HCT116 (cell line): ENCODE measurements around the gene PIK3CD. TPM values are rescaled to one million over a fixed set of nuclear protein-coding genes. Genes with fewer than 3 reads are reported as not detected.

Experiments used
- ATAC-seq: fragments of 200-7000 bp; cut with Tn5 transposase; 2 replicates; pipeline ENCODE4 v1.9.1; 2020; ENCODE audit warnings: mild to moderate bottlenecking, moderate library complexity
- BruUV-seq: library from RNA; stranded (reverse); fragments of 400-500 nt; replicated peaks from 2 replicates; lab custom pipeline; 2021; lab: Mats Ljungman, UMichigan
- CTCF ChIA-PET: fragments of 300-600 bp; sonication (Branson Sonifier 250); formaldehyde crosslinking; loops from one replicate; lab custom pipeline; 2021; ENCODE audit warnings: antibody characterized with exemption; lab: Charles Lee
- POLR2A ChIA-PET: fragments of 300-600, 350-600 bp; sonication (Branson Sonifier 250); formaldehyde crosslinking; loops from one replicate; lab custom pipeline; 2021; ENCODE audit warnings: antibody characterized with exemption; lab: Charles Lee
- RAD21 ChIA-PET, 2 experiments: fragments of 300-600 bp; sonication (Branson Sonifier 250); formaldehyde crosslinking; loops; one replicate each; lab custom pipeline; 2023; ENCODE audit warnings: low total read pairs in 2 of 2; ENCODE audit not compliant: uncharacterized antibody in 2 of 2, unreplicated experiment in 2 of 2, low non-redundant PET in 1 of 2; lab: Charles Lee
- DNase-seq: peaks from one replicate; pipeline ENCODE4 v3.0.0-alpha.2; 2010; ENCODE audit warnings: low read depth, low spot score
- H2AFZ ChIP-seq: fragments of 200-600 bp; shearing (Covaris generic), sonication (generic); 2 replicates; pipeline ENCODE4 v1.6.1; 2017; ENCODE audit warnings: low read depth, mixed run types, mixed read lengths, antibody characterized with exemption, low read length; ENCODE audit not compliant: poor library complexity, severe bottlenecking
- H3K27ac ChIP-seq: 2 replicates; pipeline ENCODE4 v1.5.1; 2012; ENCODE audit warnings: low read depth, low read length
- H3K27me3 ChIP-seq: fragments of 200-600 bp; sonication (generic); 2 replicates; pipeline ENCODE4 v1.6.1; 2016; ENCODE audit warnings: mixed run types, low read length, mixed read lengths; ENCODE audit not compliant: insufficient read depth
- H3K36me3 ChIP-seq, 2 experiments: fragments of 200-500 bp in 1 of 2; fragments of 200-600 bp in 1 of 2; sonication (Bioruptor generic) in 1 of 2; sonication (generic) in 1 of 2; 2 replicates each; pipeline versions ENCODE4 v1.5.1 to v1.6.1; 2014 to 2016; ENCODE audit warnings: low read length in 2 of 2, inconsistent platforms in 1 of 2, mixed read lengths in 1 of 2, mixed run types in 1 of 2; ENCODE audit not compliant: insufficient read depth in 2 of 2, control insufficient read depth in 1 of 2
- H3K4me1 ChIP-seq, 2 experiments: fragments of 200-600 bp in 1 of 2; sonication (generic) in 1 of 2; 2 replicates each; pipeline versions ENCODE4 v1.5.1 to v1.6.1; 2012 to 2017; ENCODE audit warnings: low read length in 2 of 2, inconsistent platforms in 1 of 2, mild to moderate bottlenecking in 1 of 2, mixed read lengths in 1 of 2, mixed run types in 1 of 2, moderate library complexity in 1 of 2; ENCODE audit not compliant: insufficient read depth in 2 of 2, control insufficient read depth in 1 of 2
- H3K4me2 ChIP-seq: fragments of 200-600 bp; sonication (generic); 2 replicates; pipeline ENCODE4 v1.6.1; 2017; ENCODE audit warnings: mixed run types, low read length, mixed read lengths
- H3K4me3 ChIP-seq, 2 experiments: fragments of 200-600 bp in 1 of 2; sonication (generic) in 1 of 2; replicated peaks in 1 of 2; 2 replicates each; pipeline ENCODE4 v1.5.1; 2011 to 2016; ENCODE audit warnings: low read length in 2 of 2, control low read depth in 1 of 2, low read depth in 1 of 2, mild to moderate bottlenecking in 1 of 2, mixed read lengths in 1 of 2, mixed run types in 1 of 2
- H3K79me2 ChIP-seq: fragments of 200-600 bp; sonication (generic); 2 replicates; pipeline ENCODE4 v1.6.1; 2017; ENCODE audit warnings: mild to moderate bottlenecking, mixed run types, low read length, moderate library complexity, mixed read lengths; ENCODE audit not compliant: insufficient read depth
- H3K9ac ChIP-seq: fragments of 200-600 bp; sonication (generic); 2 replicates; pipeline ENCODE4 v1.6.1; 2016; ENCODE audit warnings: low read length, mixed read lengths
- H3K9me2 ChIP-seq: fragments of 200-600 bp; sonication (generic), shearing (Covaris generic); 2 replicates; pipeline ENCODE4 v1.6.1; 2017; ENCODE audit warnings: mixed run types, mild to moderate bottlenecking, moderate library complexity; ENCODE audit not compliant: insufficient read depth
- H3K9me3 ChIP-seq, 2 experiments: fragments of 200-500 bp in 1 of 2; fragments of 200-600 bp in 1 of 2; sonication (Bioruptor generic) in 1 of 2; sonication (generic) in 1 of 2; 2 replicates each; pipeline ENCODE4 v1.6.1; 2014 to 2017; ENCODE audit warnings: low read length in 2 of 2, mixed read lengths in 2 of 2, inconsistent platforms in 1 of 2, low read depth in 1 of 2, mild to moderate bottlenecking in 1 of 2, mixed run types in 1 of 2, moderate library complexity in 1 of 2; ENCODE audit not compliant: control insufficient read depth in 1 of 2, insufficient read depth in 1 of 2
- H4K20me1 ChIP-seq: fragments of 200-600 bp; sonication (generic), shearing (Covaris generic); 2 replicates; pipeline ENCODE4 v1.6.1; 2017; ENCODE audit warnings: mixed run types, mild to moderate bottlenecking, moderate library complexity; ENCODE audit not compliant: insufficient read depth
- CBX3 ChIP-seq: IDR thresholded peaks from 2 replicates; pipeline ENCODE4 v1.6.1; 2012; ENCODE audit warnings: low read depth
- CTCF ChIP-seq, 3 experiments: fragments of 200-600 bp in 1 of 3; sonication (generic) in 1 of 3; IDR thresholded peaks in 2 of 3; conservative IDR thresholded peaks in 1 of 3; 2 replicates each; pipeline ENCODE4 v1.5.1; 2012 to 2017; ENCODE audit warnings: low read depth in 2 of 3, low read length in 2 of 3, antibody characterized with exemption in 1 of 3, borderline replicate concordance in 1 of 3, control low read depth in 1 of 3, mild to moderate bottlenecking in 1 of 3, mixed read lengths in 1 of 3, mixed run types in 1 of 3, moderate library complexity in 1 of 3; ENCODE audit not compliant: insufficient read depth in 1 of 3
- EGR1 ChIP-seq: IDR thresholded peaks from 2 replicates; pipeline ENCODE4 v1.6.1; 2012; ENCODE audit warnings: low read depth
- ELF1 ChIP-seq: IDR thresholded peaks from 2 replicates; pipeline ENCODE4 v1.6.1; 2012; ENCODE audit warnings: low read depth, borderline replicate concordance
- EZH2 ChIP-seq: fragments of 200-600 bp; sonication (generic); IDR thresholded peaks from 2 replicates; pipeline ENCODE4 v1.6.1; 2017; ENCODE audit warnings: antibody characterized with exemption, mixed run types
- FOSL1 ChIP-seq: IDR thresholded peaks from 2 replicates; pipeline ENCODE4 v1.6.1; 2012; ENCODE audit warnings: low read depth
- MAX ChIP-seq: IDR thresholded peaks from 2 replicates; pipeline ENCODE4 v1.6.1; 2012
- RAD21 ChIP-seq: IDR thresholded peaks from 2 replicates; pipeline ENCODE4 v1.6.1; 2012; ENCODE audit warnings: low read depth, mild to moderate bottlenecking
- SP1 ChIP-seq: IDR thresholded peaks from 2 replicates; pipeline ENCODE4 v1.6.1; 2012; ENCODE audit warnings: low read depth
- SRF ChIP-seq: IDR thresholded peaks from 2 replicates; pipeline ENCODE4 v1.6.1; 2012; ENCODE audit warnings: low read depth
- TCF7L2 ChIP-seq: IDR thresholded peaks from 2 replicates; pipeline ENCODE4 v1.7.0; 2011; ENCODE audit warnings: borderline replicate concordance, inconsistent platforms; ENCODE audit not compliant: insufficient read depth, insufficient read length; ENCODE audit errors: extremely low read depth
- ZBTB33 ChIP-seq: IDR thresholded peaks from 2 replicates; pipeline ENCODE4 v1.6.1; 2011; ENCODE audit warnings: mild to moderate bottlenecking, low read length, moderate library complexity; ENCODE audit not compliant: insufficient replicate concordance; ENCODE audit errors: extremely low read depth
- ZFX ChIP-seq: fragments of 450-650 bp; IDR thresholded peaks from 2 replicates; pipeline ENCODE4 v1.6.1; 2017
- ZNF274 ChIP-seq: fragments of 200-500 bp; sonication (Bioruptor generic); IDR thresholded peaks from 2 replicates; pipeline ENCODE4 v1.6.1; 2014; ENCODE audit warnings: mild to moderate bottlenecking, low read depth, low read length, inconsistent platforms
- intact Hi-C: fragments of 100-400 bp; cut with micrococcal nuclease; formaldehyde crosslinking; loops from 2 replicates; pipeline ENCODE4 v1.10.0; 2022
- total RNA-seq: library from RNA; stranded (reverse); gene quantifications from one replicate; pipeline ENCODE4 v1.2.1, GENCODE V29; 2021; ENCODE audit not compliant: unreplicated experiment

PIK3CD gene
- total RNA-seq, 1 experiment from 2014 or later = 9.2 TPM

- DNase-seq = no peak
- H3K9me2 ChIP-seq = no peaks in the 10 kb centered on the region
- H3K9me3 ChIP-seq = no peaks in the 10 kb centered on the region
- no peaks in the 10 kb centered on the region for H3K27me3 ChIP-seq
- ChIA-PET CTCF (no interaction called here), RAD21 (no interaction called here), POLR2A (no interaction called here)
- no peaks in the 10 kb centered on the region; a peak in 1 of 4 replicates for H3K4me1 ChIP-seq
- H3K36me3 ChIP-seq = no peaks in the 10 kb centered on the region
- no peak for ATAC-seq
- TF ChIP-seq ZFX (no peak), RAD21 (no peak), TCF7L2 (no peak), CTCF (IDR thresholded peaks at IDR 0.05 in 2 of 3, conservative IDR thresholded peaks at IDR 0.05 in 1 of 3; ENCODE audit: borderline replicate concordance in 1 of 3, insufficient read depth in 1 of 3, low read depth in 2 of 3, low read length in 2 of 3) (no peak), SRF (no peak), ZNF274 (no peak), EZH2 (no peak), FOSL1 (no peak), SP1 (no peak), MAX (no peak), EGR1 (no peak), CBX3 (no peak), ZBTB33 (no peak), ELF1 (no peak)
- H3K4me2 ChIP-seq = no peak overlapping the region
- H3K27ac ChIP-seq = no peak overlapping the region
- intact Hi-C loops = no loop called here
- no peak overlapping the region for H3K9ac ChIP-seq
- no peak overlapping the region for H3K4me3 ChIP-seq
- no peaks in the 10 kb centered on the region for H4K20me1 ChIP-seq
- H2AFZ ChIP-seq = no peak overlapping the region
- H3K79me2 ChIP-seq = no peaks in the 10 kb centered on the region
- BruUV-seq = no TSS peak
These were observed 6.7 kb downstream of the PIK3CD start for GRCh38 chr1:9658199-9658598.
